Mucosa of rectum (tissue), 2 donors: ENCODE measurements around the gene GLCE.

Source experiments
- H3K27ac ChIP-seq, 2 donors: one replicate each; pipeline ENCODE4 v1.7.0; 2013; ENCODE audit warnings: inconsistent platforms in 2 of 2, low read depth in 2 of 2, low read length in 2 of 2
- H3K27me3 ChIP-seq, 2 donors: one replicate each; pipeline ENCODE4 v1.7.0; 2013; ENCODE audit warnings: low read length in 2 of 2; ENCODE audit not compliant: control insufficient read depth in 2 of 2, insufficient read depth in 2 of 2
- H3K36me3 ChIP-seq, 2 donors: one replicate each; pipeline ENCODE4 v1.7.0; 2013; ENCODE audit warnings: low read length in 2 of 2; ENCODE audit not compliant: control insufficient read depth in 2 of 2, insufficient read depth in 2 of 2
- H3K4me1 ChIP-seq, 2 donors: one replicate each; pipeline ENCODE4 v1.7.0; 2013; ENCODE audit warnings: low read length in 2 of 2, mild to moderate bottlenecking in 1 of 2; ENCODE audit not compliant: control insufficient read depth in 2 of 2, insufficient read depth in 2 of 2
- H3K4me3 ChIP-seq, 2 donors: one replicate each; pipeline ENCODE4 v1.7.0; 2013; ENCODE audit warnings: low read length in 2 of 2
- H3K9ac ChIP-seq, 2 donors: one replicate each; pipeline ENCODE4 v1.7.0; 2013; ENCODE audit warnings: low read length in 2 of 2, low read depth in 1 of 2, mild to moderate bottlenecking in 1 of 2
- H3K9me3 ChIP-seq, 2 donors: one replicate each; pipeline ENCODE4 v1.7.0; 2013; ENCODE audit warnings: low read length in 2 of 2; ENCODE audit not compliant: control insufficient read depth in 2 of 2
- donor health status: healthy.
- donor health status: Normal muscosa, but diverticular disease.

GLCE gene

GRCh38 chr15:69313432-69314000 is 153.1 kb downstream of the GLCE start:
- Histone ChIP-seq H3K9ac (peak overlapping the region; percentile 34 to 71), H3K27ac (peak overlapping the region; percentile 94)

DNA sequence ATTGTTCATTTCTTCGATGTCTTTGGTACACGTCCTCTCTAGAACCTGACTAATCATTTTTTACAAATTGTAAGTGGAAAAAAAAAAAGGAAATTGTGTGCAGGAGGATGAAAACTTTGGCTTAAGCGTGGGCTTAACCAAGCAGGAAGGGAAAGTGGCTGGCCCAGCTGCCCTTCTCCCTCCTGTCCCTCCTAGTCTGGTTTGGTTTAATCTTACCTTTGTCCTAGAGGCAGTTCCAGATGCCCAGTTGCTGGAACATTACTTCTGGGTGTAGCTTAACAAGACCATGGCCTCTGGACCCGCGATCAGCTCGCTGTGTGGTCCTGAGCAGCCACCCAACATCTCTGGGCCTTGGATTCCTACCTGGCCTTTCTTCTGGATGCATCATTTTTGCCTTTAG is 153.7 kb downstream of the GLCE start:
- peak overlapping the region; percentile 34 to 71 for H3K9ac ChIP-seq
- H3K36me3 ChIP-seq: no peaks in the 10 kb centered on the region
- H3K27ac ChIP-seq: peak overlapping the region; percentile 94
- H3K4me1 ChIP-seq: peaks cover 47 to 60% of the 10 kb centered on the region in 2 donors
- peak overlapping the region; percentile 54 to 63 for H3K4me3 ChIP-seq
- H3K27me3 ChIP-seq: no peaks in the 10 kb centered on the region
- no peaks in the 10 kb centered on the region for H3K9me3 ChIP-seq

More at GRCh38 chr15:69313432-69314000, 153.1 kb downstream of the GLCE start:
- Histone ChIP-seq H3K4me3 (peak overlapping the region; percentile 19 to 63), H3K4me1 (peaks cover 47 to 56% of the 10 kb centered on the region in 2 donors), H3K36me3 (no peaks in the 10 kb centered on the region), H3K9me3 (no peaks in the 10 kb centered on the region), H3K27me3 (no peaks in the 10 kb centered on the region)

DNA sequence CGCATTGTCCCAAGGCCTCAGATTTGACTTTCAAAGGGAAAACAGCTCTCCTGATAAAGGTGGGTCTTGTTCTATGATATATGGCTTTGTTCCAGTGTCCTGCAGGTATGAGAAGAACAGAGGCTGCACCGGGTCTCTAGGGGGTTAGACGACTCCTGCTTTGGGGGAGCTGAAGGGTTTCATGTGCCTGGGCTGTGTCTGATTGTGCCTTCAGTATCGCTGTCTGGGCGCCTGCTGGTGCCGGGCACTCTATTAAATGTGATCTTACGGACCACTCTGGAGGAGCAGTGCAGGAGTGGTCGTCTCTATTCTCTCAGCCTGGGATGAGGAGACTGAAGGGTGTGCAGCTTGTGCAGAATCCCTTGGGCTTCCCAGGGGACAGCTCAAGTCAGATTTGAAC is 154.3 kb downstream of the GLCE start:
- Histone ChIP-seq H3K27ac (peak overlapping the region; percentile 94), H3K36me3 (no peaks in the 10 kb centered on the region), H3K27me3 (no peaks in the 10 kb centered on the region), H3K9ac (peak overlapping the region; percentile 32 to 71), H3K4me3 (peak overlapping the region; percentile 54 to 63), H3K4me1 (peaks cover 52 to 66% of the 10 kb centered on the region in 2 donors), H3K9me3 (no peaks in the 10 kb centered on the region)

DNA sequence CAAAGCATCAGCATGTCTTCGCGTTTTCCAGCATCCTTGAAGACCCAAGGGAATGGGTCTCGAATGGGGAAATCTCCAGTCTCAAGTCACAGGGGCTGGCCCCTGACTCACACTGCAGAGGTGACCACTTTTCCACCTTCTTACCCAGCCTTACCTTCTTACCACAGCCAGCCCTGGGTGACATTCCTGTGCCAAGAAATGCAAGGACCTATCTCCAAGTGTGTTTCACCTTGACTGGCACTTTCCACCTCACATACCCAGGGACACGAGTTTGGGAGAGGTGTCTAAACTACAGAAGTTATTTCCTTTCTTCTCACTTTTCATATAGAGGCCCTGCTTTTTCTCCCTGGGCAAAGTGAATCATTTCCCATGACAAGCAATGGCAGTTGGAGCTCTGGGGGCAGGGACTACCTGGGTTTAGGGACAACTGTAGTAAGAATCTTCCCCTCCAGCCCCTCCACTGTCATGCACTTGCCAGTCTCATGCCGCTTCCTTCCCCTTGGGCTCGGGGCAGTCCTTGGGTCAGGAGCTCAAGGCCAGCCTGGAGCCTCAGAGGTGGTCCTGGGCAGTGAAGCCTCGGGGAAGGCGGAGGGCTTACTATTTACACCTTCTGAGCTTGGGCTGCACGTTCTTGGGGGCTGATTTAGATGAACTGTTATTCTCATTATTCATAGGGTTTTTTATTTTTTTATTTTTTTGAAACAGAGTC is 155.1 kb downstream of the GLCE start:
- Histone ChIP-seq H3K9ac (peak overlapping the region in 1 of 2 donors; percentile 71), H3K4me3 (peak overlapping the region; percentile 44 to 63), H3K27ac (peak overlapping the region; percentile 94), H3K27me3 (no peaks in the 10 kb centered on the region), H3K36me3 (no peaks in the 10 kb centered on the region), H3K4me1 (peaks cover 57 to 69% of the 10 kb centered on the region in 2 donors), H3K9me3 (no peaks in the 10 kb centered on the region)

GRCh38 chr15:69316291-69316690 is 155.9 kb downstream of the GLCE start:
- no peaks in the 10 kb centered on the region for H3K36me3 ChIP-seq
- no peaks in the 10 kb centered on the region for H3K27me3 ChIP-seq
- H3K4me1 ChIP-seq: peaks cover 57 to 67% of the 10 kb centered on the region in 2 donors
- peak overlapping the region in 1 of 2 donors; percentile 41 for H3K9ac ChIP-seq
- H3K27ac ChIP-seq: peak overlapping the region; percentile 90 to 92
- H3K9me3 ChIP-seq: no peaks in the 10 kb centered on the region
- no peak overlapping the region for H3K4me3 ChIP-seq

DNA sequence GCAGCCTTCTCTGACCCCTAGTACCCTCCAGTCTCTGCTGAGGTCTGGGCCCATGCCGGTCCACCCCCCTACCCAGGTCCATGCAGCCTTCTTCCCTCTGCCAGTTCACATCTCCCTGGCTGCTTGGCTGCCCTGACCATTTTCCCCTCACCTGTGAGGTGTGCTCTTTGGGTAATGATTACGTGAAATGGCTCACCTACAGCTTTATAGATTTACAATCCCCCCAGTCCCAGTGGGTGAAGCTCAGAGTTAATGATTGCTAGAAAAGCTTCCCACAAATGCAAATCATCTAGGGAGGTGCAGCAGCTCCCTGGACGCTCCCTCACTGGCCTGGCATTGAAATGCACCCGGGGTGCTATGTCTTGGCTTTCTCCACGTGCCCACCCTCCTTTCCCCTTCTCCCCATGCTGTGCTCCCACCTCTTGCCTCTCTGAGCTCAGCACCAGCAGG is 157.0 kb downstream of the GLCE start:
- H3K27ac ChIP-seq: peak overlapping the region; percentile 90 to 92
- peak overlapping the region; percentile 44 to 59 for H3K4me3 ChIP-seq
- no peaks in the 10 kb centered on the region for H3K9me3 ChIP-seq
- no peaks in the 10 kb centered on the region for H3K36me3 ChIP-seq
- H3K9ac ChIP-seq: peak overlapping the region; percentile 72 to 77
- peaks cover 60 to 72% of the 10 kb centered on the region in 2 donors for H3K4me1 ChIP-seq
- no peaks in the 10 kb centered on the region for H3K27me3 ChIP-seq

GRCh38 chr15:69318033-69318432 is 157.6 kb downstream of the GLCE start:
- no peaks in the 10 kb centered on the region for H3K9me3 ChIP-seq
- peak overlapping the region; percentile 60 to 70 for H3K9ac ChIP-seq
- H3K27me3 ChIP-seq: no peaks in the 10 kb centered on the region
- peak overlapping the region; percentile 90 to 92 for H3K27ac ChIP-seq
- peaks cover 54 to 71% of the 10 kb centered on the region in 2 donors for H3K4me1 ChIP-seq
- H3K4me3 ChIP-seq: peak overlapping the region; percentile 44 to 59
- H3K36me3 ChIP-seq: no peaks in the 10 kb centered on the region

- Histone ChIP-seq H3K4me3 (no peak overlapping the region), H3K36me3 (no peaks in the 10 kb centered on the region), H3K4me1 (peaks cover 41 to 66% of the 10 kb centered on the region in 2 donors), H3K9ac (no peak overlapping the region), H3K9me3 (no peaks in the 10 kb centered on the region), H3K27me3 (no peaks in the 10 kb centered on the region), H3K27ac (peak overlapping the region in 1 of 2 donors; percentile 56)
These were observed 159.2 kb downstream of the GLCE start for GRCh38 chr15:69319384-69320375.

- Histone ChIP-seq H3K4me3 (no peak overlapping the region), H3K36me3 (no peaks in the 10 kb centered on the region), H3K9me3 (no peaks in the 10 kb centered on the region), H3K9ac (no peak overlapping the region), H3K27me3 (no peaks in the 10 kb centered on the region), H3K4me1 (peaks cover 31 to 66% of the 10 kb centered on the region in 2 donors), H3K27ac (peak overlapping the region in 1 of 2 donors; percentile 62)
These were observed 160.6 kb downstream of the GLCE start for GRCh38 chr15:69320977-69321554.
